ENCODE measurements around the gene FARS2.

Gene FARS2

GRCh38 chr6:5379647-5380242 is 118.4 kb downstream of the FARS2 start:
- DNase-seq (ENCODE audit: low read depth): peak; percentile 47

GRCh38 chr6:5383856-5384255 is 122.5 kb downstream of the FARS2 start:
- no peak for DNase-seq (ENCODE audit: low read depth)

GRCh38 chr6:5384276-5384675 is 123.0 kb downstream of the FARS2 start:
- DNase-seq (ENCODE audit: low read depth): no peak

- DNase-seq (ENCODE audit: low read depth): no peak
Measured at GRCh38 chr6:5388326-5388725, 127.0 kb downstream of the FARS2 start.

GRCh38 chr6:5389086-5389745 is 127.9 kb downstream of the FARS2 start:
- DNase-seq (ENCODE audit: low read depth): no peak

- no peak for DNase-seq (ENCODE audit: low read depth)
Measured at GRCh38 chr6:5390177-5390576, 128.9 kb downstream of the FARS2 start.

- DNase-seq (ENCODE audit: low read depth): no peak
Measured at GRCh38 chr6:5394280-5394679, 133.0 kb downstream of the FARS2 start.

- DNase-seq (ENCODE audit: low read depth): no peak
Measured at GRCh38 chr6:5395719-5396118, 134.4 kb downstream of the FARS2 start.

- peak; percentile 54 for DNase-seq (ENCODE audit: low read depth)
Measured at GRCh38 chr6:5398530-5398929, 137.2 kb downstream of the FARS2 start.

GRCh38 chr6:5399391-5399790 is 138.1 kb downstream of the FARS2 start:
- DNase-seq (ENCODE audit: low read depth): no peak

GRCh38 chr6:5401845-5402738 is 140.8 kb downstream of the FARS2 start:
- peak; percentile 27 for DNase-seq (ENCODE audit: low read depth)

- DNase-seq (ENCODE audit: low read depth): no peak
Measured at GRCh38 chr6:5403076-5403475, 141.8 kb downstream of the FARS2 start.

GRCh38 chr6:5403609-5404008 is 142.3 kb downstream of the FARS2 start:
- DNase-seq (ENCODE audit: low read depth): peak; percentile 46

- no peak for DNase-seq (ENCODE audit: low read depth)
Measured at GRCh38 chr6:5405976-5406375, 144.7 kb downstream of the FARS2 start.

GRCh38 chr6:5411414-5411813 is 150.1 kb downstream of the FARS2 start:
- no peak for DNase-seq (ENCODE audit: low read depth)

- DNase-seq (ENCODE audit: low read depth): no peak
Measured at GRCh38 chr6:5412017-5412416, 150.7 kb downstream of the FARS2 start.

- DNase-seq (ENCODE audit: low read depth): no peak
Measured at GRCh38 chr6:5412663-5413062, 151.3 kb downstream of the FARS2 start.

- DNase-seq (ENCODE audit: low read depth): no peak
Measured at GRCh38 chr6:5416250-5416649, 154.9 kb downstream of the FARS2 start.

- DNase-seq (ENCODE audit: low read depth): peak; percentile 52
Measured at GRCh38 chr6:5422321-5422915, 161.1 kb downstream of the FARS2 start.

- DNase-seq (ENCODE audit: low read depth): no peak
Measured at GRCh38 chr6:5423251-5423650, 161.9 kb downstream of the FARS2 start.

GRCh38 chr6:5424726-5425125 is 163.4 kb downstream of the FARS2 start:
- peak; percentile 9 for DNase-seq (ENCODE audit: low read depth)

- peak; percentile 46 for DNase-seq (ENCODE audit: low read depth)
Measured at GRCh38 chr6:5425267-5425666, 164.0 kb downstream of the FARS2 start.

GRCh38 chr6:5425797-5426196 is 164.5 kb downstream of the FARS2 start:
- no peak for DNase-seq (ENCODE audit: low read depth)

Data from amniotic epithelial cell (primary cell).